Spinal cord (tissue), 10 donors: ENCODE results near the gene IFNA14. TPM values are rescaled to one million over a fixed set of nuclear protein-coding genes. Genes with fewer than 3 reads are reported as not detected.

Source experiments
- DNase-seq, 6 donors: peaks; one replicate each; pipeline versions ENCODE4 v3.0.0 to v3.0.0-alpha.2; 2013 to 2015; ENCODE audit warnings: low spot score in 6 of 6, low read depth in 4 of 6
- H3K27ac ChIP-seq: one replicate; pipeline ENCODE4 v1.5.1; 2013; ENCODE audit warnings: low read depth, low read length, control low read depth
- H3K27me3 ChIP-seq: one replicate; pipeline ENCODE4 v1.6.1; 2013; ENCODE audit warnings: low read length; ENCODE audit not compliant: control insufficient read depth, insufficient read depth
- H3K36me3 ChIP-seq: one replicate; pipeline ENCODE4 v1.6.1; 2013; ENCODE audit warnings: low read length; ENCODE audit not compliant: control insufficient read depth, insufficient read depth
- H3K4me1 ChIP-seq: one replicate; pipeline ENCODE4 v1.6.1; 2013; ENCODE audit warnings: low read length; ENCODE audit not compliant: control insufficient read depth, insufficient read depth
- H3K4me3 ChIP-seq: one replicate; pipeline ENCODE4 v1.5.1; 2013; ENCODE audit warnings: low read depth, low read length, control low read depth
- H3K9me3 ChIP-seq: one replicate; pipeline ENCODE4 v1.6.1; 2013; ENCODE audit warnings: low read length; ENCODE audit not compliant: control insufficient read depth, insufficient read depth
- WGBS: methylation state at CpG from one replicate; pipeline ENCODE4 v1.1.5; 2013; ENCODE audit warnings: missing lambda C conversion rate; ENCODE audit not compliant: insufficient coverage; 5-methylcytosine and 5-hydroxymethylcytosine counted together
- long read RNA-seq, 4 donors: transcript quantifications; one replicate each; lab custom pipeline, GENCODE V29; 2026
- polyA plus RNA-seq, 2 donors: library from polyadenylated mRNA; unstranded; fragments of 120-200 nt; gene quantifications; one replicate each; pipeline ENCODE4 v1.2.1, GENCODE V29; 2013; ENCODE audit not compliant: insufficient read length in 2 of 2
- total RNA-seq, 2 donors: library from RNA; depleted of rRNA in 1 of 2; stranded (reverse); fragments of 120-200 nt in 1 of 2; fragments of >200 nt in 1 of 2; gene quantifications; one replicate each; pipeline versions ENCODE4 v1.2.3 to v1.2.4, GENCODE V29; 2013 to 2014
- donor health status: healthy.

Gene IFNA14
- not detected for total RNA-seq
- not detected for polyA plus RNA-seq
- long read RNA-seq, donor 1: 0 reads
- long read RNA-seq, donor 2: 0 reads
- long read RNA-seq, donor 3: 0 reads
- long read RNA-seq, donor 4: 0 reads

DNA sequence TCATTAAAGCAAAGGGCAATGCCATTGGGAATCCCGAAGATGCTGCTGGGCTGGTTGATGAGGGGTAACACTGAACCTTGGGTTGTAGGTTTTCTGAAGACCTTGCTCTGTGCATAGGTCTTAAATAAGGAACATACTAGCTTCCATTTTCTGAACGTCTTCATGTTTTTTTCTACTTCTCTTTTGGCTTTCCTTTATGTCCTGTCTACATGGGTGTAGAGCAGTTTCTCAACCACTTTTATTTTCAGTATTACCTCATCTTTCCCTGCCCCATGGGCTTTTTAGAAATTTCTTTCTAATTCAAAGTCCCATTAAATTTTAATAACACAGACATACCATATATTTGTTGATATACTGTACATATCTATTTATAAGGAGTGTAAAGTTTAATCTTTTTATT, at the start of gene IFNA14:
TSS of gene IFNA14 (minus strand) at position 95 of the 400 bp plus-strand sequence. CDS start at position 25, 70 bp downstream.
- no peaks in the 10 kb centered on the region for H3K4me1 ChIP-seq
- no peaks in the 10 kb centered on the region for H3K9me3 ChIP-seq
- no peaks in the 10 kb centered on the region for H3K36me3 ChIP-seq
- WGBS: 80% methylated on average over 1 of the region's 2 CpGs
- no peaks in the 10 kb centered on the region for H3K27me3 ChIP-seq
- no peak within 1 kb of the TSS for H3K27ac ChIP-seq
- no peak for DNase-seq
- no peak within 1 kb of the TSS for H3K4me3 ChIP-seq

DNA sequence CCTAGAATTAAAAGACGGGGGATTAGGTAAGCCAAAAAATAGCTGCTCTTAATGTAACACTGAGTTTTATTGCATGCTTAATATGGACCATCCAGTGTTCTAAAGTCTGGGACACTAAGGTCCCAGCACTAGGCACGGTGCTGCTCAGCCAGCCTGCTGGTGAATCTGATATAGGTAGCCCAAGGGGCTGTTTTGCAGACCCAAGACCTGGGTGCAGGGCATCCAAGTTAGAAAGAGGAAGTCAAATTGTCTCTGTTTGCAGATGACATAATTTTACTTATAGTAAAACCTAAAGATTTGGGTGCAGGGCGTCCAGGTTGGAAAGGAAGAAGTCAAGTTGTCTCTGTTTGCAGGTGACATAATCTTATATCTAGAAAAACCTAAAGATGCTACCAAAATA, 47.5 kb upstream of the IFNA14 start:
- Histone ChIP-seq H3K4me1 (no peaks in the 10 kb centered on the region), H3K27me3 (no peaks in the 10 kb centered on the region), H3K9me3 (no peaks in the 10 kb centered on the region), H3K27ac (no peak overlapping the region), H3K36me3 (no peaks in the 10 kb centered on the region), H3K4me3 (no peak overlapping the region)
- DNase-seq: no peak
- 100% methylated on average over 1 of the region's 3 CpGs for WGBS

DNA sequence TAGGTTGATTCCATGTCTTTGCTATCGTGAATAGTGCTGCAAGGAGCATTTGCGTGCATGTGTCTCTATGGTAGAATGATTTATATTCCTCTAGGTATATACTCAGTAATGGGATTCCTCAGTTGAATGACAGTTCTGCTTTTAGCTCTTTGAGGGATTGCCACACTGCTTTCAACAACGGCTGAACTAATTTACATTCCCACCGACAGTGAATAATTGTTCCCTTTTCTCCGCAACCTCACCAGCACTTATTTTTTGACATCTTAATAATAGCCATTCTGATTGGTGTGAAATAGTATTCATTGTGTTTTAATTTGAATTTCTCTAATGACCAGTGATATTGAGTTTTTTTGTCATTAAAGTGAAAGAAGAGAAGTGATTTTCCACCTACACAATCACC, 46.9 kb upstream of the IFNA14 start:
- H3K9me3 ChIP-seq: no peaks in the 10 kb centered on the region
- no peak overlapping the region for H3K4me3 ChIP-seq
- no peaks in the 10 kb centered on the region for H3K36me3 ChIP-seq
- H3K27ac ChIP-seq: no peak overlapping the region
- no peak for DNase-seq
- H3K27me3 ChIP-seq: no peaks in the 10 kb centered on the region
- H3K4me1 ChIP-seq: no peaks in the 10 kb centered on the region
- WGBS: 33% methylated on average over 1 of the region's 5 CpGs

DNA sequence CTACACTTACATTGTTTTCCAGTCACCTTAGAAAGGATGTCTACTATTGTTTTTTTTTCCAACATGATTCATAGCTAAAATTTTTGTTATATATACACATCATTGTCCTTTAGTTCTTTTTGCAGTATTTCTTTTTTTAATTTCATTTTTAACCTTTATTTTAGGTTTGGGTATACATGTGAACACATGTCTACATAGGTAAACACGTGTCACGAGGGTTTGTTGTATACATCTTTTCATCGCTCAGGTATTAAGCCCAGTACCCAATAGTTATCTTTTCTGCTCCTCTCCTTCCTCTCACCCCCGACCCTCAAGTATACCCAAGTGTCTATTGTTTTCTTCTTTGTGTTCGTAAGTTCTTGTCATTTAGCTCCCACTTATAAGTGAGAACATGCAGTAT, 46.3 kb upstream of the IFNA14 start:
- DNase-seq: no peak
- H3K27ac ChIP-seq: no peak overlapping the region
- H3K4me1 ChIP-seq: no peaks in the 10 kb centered on the region
- no peaks in the 10 kb centered on the region for H3K27me3 ChIP-seq
- WGBS: no CpG with 5 or more reads among the region's 5 CpGs
- no peak overlapping the region for H3K4me3 ChIP-seq
- no peaks in the 10 kb centered on the region for H3K9me3 ChIP-seq
- no peaks in the 10 kb centered on the region for H3K36me3 ChIP-seq

- H3K27me3 ChIP-seq: no peaks in the 10 kb centered on the region
- no peaks in the 10 kb centered on the region for H3K4me1 ChIP-seq
- no peak overlapping the region for H3K27ac ChIP-seq
- H3K4me3 ChIP-seq: no peak overlapping the region
- no peak for DNase-seq
- WGBS: no CpG with 5 or more reads among the region's 2 CpGs
- H3K36me3 ChIP-seq: no peaks in the 10 kb centered on the region
- H3K9me3 ChIP-seq: no peaks in the 10 kb centered on the region
Observed at GRCh38 chr9:21281275-21281674, 41.5 kb upstream of the IFNA14 start.

GRCh38 chr9:21268347-21268657, 28.5 kb upstream of the IFNA14 start:
- Histone ChIP-seq H3K4me3 (no peak overlapping the region), H3K36me3 (no peaks in the 10 kb centered on the region), H3K27ac (no peak overlapping the region), H3K27me3 (no peaks in the 10 kb centered on the region), H3K9me3 (no peaks in the 10 kb centered on the region), H3K4me1 (peaks cover 5% of the 10 kb centered on the region)
- no CpG with 5 or more reads among the region's 2 CpGs for WGBS
- DNase-seq: no peak

DNA sequence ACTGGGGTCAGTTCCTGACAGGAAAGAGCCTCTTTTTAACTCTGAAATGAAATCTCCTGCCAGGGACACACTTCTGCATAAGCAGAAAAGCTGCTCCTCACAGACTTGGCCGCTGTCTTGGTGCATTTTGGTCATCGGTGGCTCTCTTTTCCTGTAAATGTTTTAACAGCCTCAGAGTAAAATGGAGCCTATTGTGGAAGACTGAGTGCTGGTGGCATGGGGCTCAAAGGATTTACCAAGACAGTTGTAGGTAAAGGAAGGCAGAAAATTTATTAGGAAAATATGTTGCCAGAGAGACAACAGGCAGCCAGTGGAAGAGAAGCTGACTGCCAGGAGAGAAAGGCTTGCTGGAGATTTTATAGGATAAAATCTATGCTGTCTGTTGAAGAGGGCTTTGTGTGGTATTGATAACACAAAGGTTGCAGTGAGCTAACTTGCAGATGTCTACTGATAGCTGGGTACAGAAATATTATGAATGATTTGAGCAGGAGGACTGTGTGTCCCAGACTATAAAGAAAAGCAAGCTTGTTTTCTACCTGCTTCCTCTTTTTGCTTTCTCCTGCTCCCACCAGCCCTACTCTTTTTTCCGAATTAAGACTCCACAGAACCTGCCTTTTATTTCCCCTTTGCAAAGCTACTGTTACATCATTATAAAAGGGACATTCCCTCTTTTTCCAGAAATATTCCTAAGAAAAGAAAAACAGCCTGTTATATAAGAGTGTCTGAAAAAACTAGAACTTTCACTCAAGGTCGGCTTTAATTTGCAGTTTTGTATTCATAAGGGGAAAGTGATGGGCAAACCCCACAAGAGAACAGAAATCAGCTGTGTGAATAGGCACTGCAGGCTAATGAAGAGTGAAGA, 27.9 kb upstream of the IFNA14 start:
- WGBS: 27% methylated on average over 2 of the region's 4 CpGs
- peak in 2 of 6 donors; percentile 55 for DNase-seq
- H3K27ac ChIP-seq: no peak overlapping the region
- H3K36me3 ChIP-seq: no peaks in the 10 kb centered on the region
- no peaks in the 10 kb centered on the region for H3K27me3 ChIP-seq
- H3K4me1 ChIP-seq: peaks cover 5% of the 10 kb centered on the region
- no peaks in the 10 kb centered on the region for H3K9me3 ChIP-seq
- H3K4me3 ChIP-seq: no peak overlapping the region

GRCh38 chr9:21266733-21267484, 27.1 kb upstream of the IFNA14 start:
- peak in 1 of 6 donors; percentile 52 for DNase-seq
- no peaks in the 10 kb centered on the region for H3K36me3 ChIP-seq
- H3K27ac ChIP-seq: no peak overlapping the region
- no peak overlapping the region for H3K4me3 ChIP-seq
- H3K27me3 ChIP-seq: no peaks in the 10 kb centered on the region
- peaks cover 5% of the 10 kb centered on the region for H3K4me1 ChIP-seq
- no CpG with 5 or more reads among the region's 3 CpGs for WGBS
- H3K9me3 ChIP-seq: no peaks in the 10 kb centered on the region

DNA sequence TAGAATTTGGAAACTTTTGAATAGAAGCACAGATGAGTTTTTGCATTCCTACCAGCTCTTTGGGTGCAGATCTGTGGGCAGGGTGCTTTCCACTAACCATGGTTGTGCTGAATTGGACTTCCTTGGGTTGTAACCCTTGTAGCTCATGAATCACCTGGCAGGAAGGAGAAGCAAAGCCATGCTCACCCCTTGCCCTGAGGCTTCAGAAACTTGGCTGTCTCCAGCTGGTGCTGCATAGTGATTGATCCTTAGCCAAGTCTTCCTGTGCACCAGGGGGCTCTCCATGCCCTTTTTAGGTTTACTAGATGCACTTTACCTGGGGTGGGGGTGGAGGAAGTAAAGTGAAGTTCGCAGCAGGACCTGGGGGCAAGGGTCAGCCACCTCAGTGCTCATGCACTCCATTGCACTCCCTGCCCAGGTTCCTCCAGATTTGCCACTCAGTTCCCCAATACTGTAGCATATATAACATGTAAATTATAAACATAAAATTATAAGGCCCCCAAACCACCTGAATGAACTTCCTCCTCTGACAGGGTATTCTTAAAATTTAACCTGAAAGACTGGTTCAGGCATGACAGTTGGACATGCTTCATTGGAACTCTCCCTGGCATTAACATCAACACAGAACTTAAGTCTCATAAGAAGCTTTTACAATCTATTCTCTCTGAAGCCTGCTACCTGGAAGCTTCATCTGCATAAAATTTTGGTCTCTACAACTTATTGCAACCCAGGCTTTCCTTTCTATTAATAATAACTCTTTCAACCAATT, 25.8 kb upstream of the IFNA14 start:
- no CpG with 5 or more reads among the region's 1 CpG for WGBS

More for the DNA sequence above, 25.8 kb upstream of the IFNA14 start:
- Histone ChIP-seq H3K27ac (no peak overlapping the region), H3K36me3 (no peaks in the 10 kb centered on the region), H3K4me1 (peaks cover 5% of the 10 kb centered on the region), H3K4me3 (no peak overlapping the region), H3K9me3 (no peaks in the 10 kb centered on the region), H3K27me3 (no peaks in the 10 kb centered on the region)
- DNase-seq: no peak
